Loucy (cell line): Measurements from ENCODE around the gene MCTP2.

Source experiments
- H2AFZ ChIP-seq: fragments of 200-600 bp; sonication (generic); 2 replicates; pipeline ENCODE4 v1.6.0; 2016; ENCODE audit warnings: antibody characterized with exemption, mild to moderate bottlenecking, low read length, moderate library complexity
- H3F3A ChIP-seq: fragments of 200-600 bp; 2 replicates; pipeline ENCODE4 v1.6.0; 2016; ENCODE audit warnings: antibody characterized with exemption, low read depth, mild to moderate bottlenecking
- H3K27me3 ChIP-seq: fragments of 200-600 bp; sonication (generic); 2 replicates; pipeline ENCODE4 v1.6.1; 2014; ENCODE audit warnings: low read length, mild to moderate bottlenecking; ENCODE audit not compliant: insufficient read depth, poor library complexity, severe bottlenecking
- H3K36me3 ChIP-seq: fragments of 200-600 bp; sonication (generic); 2 replicates; pipeline ENCODE4 v1.6.1; 2016; ENCODE audit warnings: low read length; ENCODE audit not compliant: insufficient read depth
- H3K4me1 ChIP-seq: fragments of 200-600 bp; sonication (generic); 2 replicates; pipeline ENCODE4 v1.5.1; 2014; ENCODE audit warnings: low read length, mild to moderate bottlenecking; ENCODE audit not compliant: insufficient read depth, poor library complexity, severe bottlenecking
- H3K4me2 ChIP-seq: fragments of 200-600 bp; sonication (generic); 2 replicates; pipeline ENCODE4 v1.6.0; 2014; ENCODE audit warnings: antibody characterized with exemption, low read length, low read depth, mild to moderate bottlenecking; ENCODE audit not compliant: poor library complexity, severe bottlenecking
- H3K4me3 ChIP-seq: fragments of 200-600 bp; sonication (generic); 2 replicates; pipeline ENCODE4 v1.5.1; 2014; ENCODE audit warnings: low read length, mild to moderate bottlenecking, mixed read lengths; ENCODE audit not compliant: poor library complexity, severe bottlenecking
- H3K79me2 ChIP-seq: fragments of 200-600 bp; sonication (generic); 2 replicates; pipeline ENCODE4 v1.6.1; 2014; ENCODE audit warnings: low read length; ENCODE audit not compliant: insufficient read depth
- H3K9ac ChIP-seq: fragments of 200-600 bp; sonication (generic); 2 replicates; pipeline ENCODE4 v1.6.0; 2014; ENCODE audit warnings: mild to moderate bottlenecking, low read depth, low read length, moderate library complexity; ENCODE audit not compliant: poor library complexity, severe bottlenecking
- H3K9me2 ChIP-seq: fragments of 200-600 bp; sonication (generic); replicated peaks from 2 replicates; pipeline ENCODE4 v1.6.1; 2016; ENCODE audit warnings: low read depth, low read length, mixed read lengths
- H3K9me3 ChIP-seq: fragments of 200-600 bp; sonication (generic); 2 replicates; pipeline ENCODE4 v1.6.1; 2014; ENCODE audit warnings: mild to moderate bottlenecking, antibody characterized with exemption, low read length, low read depth; ENCODE audit not compliant: insufficient read depth
- H4K20me1 ChIP-seq: fragments of 200-600 bp; sonication (generic); 2 replicates; pipeline ENCODE4 v1.6.0; 2014; ENCODE audit warnings: antibody characterized with exemption, low read length, mild to moderate bottlenecking; ENCODE audit not compliant: insufficient read depth, poor library complexity, severe bottlenecking
- EZH2phosphoT487 ChIP-seq: fragments of 200-600 bp; IDR thresholded peaks from 2 replicates; pipeline ENCODE4 v1.6.1; 2018; ENCODE audit warnings: antibody characterized with exemption, mild to moderate bottlenecking, moderate library complexity, borderline replicate concordance
- TF ChIP-seq, protein P1 (sequence below): fragments of 200-600 bp; sonication (generic); conservative IDR thresholded peaks from 2 replicates; pipeline ENCODE4 v1.5.1; 2014; ENCODE audit warnings: mild to moderate bottlenecking, antibody characterized with exemption, low read length

The MCTP2 gene

DNA sequence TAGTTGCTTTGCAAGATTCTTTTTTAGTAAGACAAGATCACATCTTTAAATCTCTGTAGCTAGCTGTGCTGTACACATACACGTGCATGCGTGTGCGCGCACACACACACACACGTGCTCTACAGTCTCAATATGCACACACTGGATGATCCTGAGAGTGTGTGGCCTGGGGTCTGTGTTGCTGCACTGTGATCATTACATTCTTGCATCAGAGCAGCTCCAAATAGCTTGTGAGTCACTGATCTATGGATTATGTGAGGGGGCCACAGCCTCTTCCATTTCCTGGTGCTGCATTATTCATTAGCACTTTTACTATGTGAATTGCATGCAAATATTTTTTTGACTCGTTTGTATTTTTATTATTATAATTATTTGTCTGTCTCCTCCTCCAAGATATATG is 34.6 kb downstream of the MCTP2 start:
- Histone ChIP-seq H3K9me3 (no peaks in the 10 kb centered on the region), H4K20me1 (peaks cover 3% of the 10 kb centered on the region), H3K36me3 (no peaks in the 10 kb centered on the region), H3K4me2 (peak overlapping the region; percentile 28), H2AFZ (no peak overlapping the region), H3K9ac (no peak overlapping the region), H3K4me1 (peaks cover 68% of the 10 kb centered on the region), H3K4me3 (no peak overlapping the region), H3F3A (no peaks in the 10 kb centered on the region), H3K27me3 (no peaks in the 10 kb centered on the region), H3K79me2 (peaks cover 99% of the 10 kb centered on the region), H3K9me2 (no peaks in the 10 kb centered on the region)
- no peak for TF ChIP-seq EZH2phosphoT487
- TF ChIP-seq, protein P1, sequence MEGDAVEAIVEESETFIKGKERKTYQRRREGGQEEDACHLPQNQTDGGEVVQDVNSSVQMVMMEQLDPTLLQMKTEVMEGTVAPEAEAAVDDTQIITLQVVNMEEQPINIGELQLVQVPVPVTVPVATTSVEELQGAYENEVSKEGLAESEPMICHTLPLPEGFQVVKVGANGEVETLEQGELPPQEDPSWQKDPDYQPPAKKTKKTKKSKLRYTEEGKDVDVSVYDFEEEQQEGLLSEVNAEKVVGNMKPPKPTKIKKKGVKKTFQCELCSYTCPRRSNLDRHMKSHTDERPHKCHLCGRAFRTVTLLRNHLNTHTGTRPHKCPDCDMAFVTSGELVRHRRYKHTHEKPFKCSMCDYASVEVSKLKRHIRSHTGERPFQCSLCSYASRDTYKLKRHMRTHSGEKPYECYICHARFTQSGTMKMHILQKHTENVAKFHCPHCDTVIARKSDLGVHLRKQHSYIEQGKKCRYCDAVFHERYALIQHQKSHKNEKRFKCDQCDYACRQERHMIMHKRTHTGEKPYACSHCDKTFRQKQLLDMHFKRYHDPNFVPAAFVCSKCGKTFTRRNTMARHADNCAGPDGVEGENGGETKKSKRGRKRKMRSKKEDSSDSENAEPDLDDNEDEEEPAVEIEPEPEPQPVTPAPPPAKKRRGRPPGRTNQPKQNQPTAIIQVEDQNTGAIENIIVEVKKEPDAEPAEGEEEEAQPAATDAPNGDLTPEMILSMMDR: no peak

GRCh38 chr15:94266789-94267188 is 35.4 kb downstream of the MCTP2 start:
- Histone ChIP-seq H3K36me3 (no peaks in the 10 kb centered on the region), H3K9me3 (no peaks in the 10 kb centered on the region), H3K4me3 (no peak overlapping the region), H3K4me2 (peak overlapping the region; percentile 28), H4K20me1 (peaks cover 3% of the 10 kb centered on the region), H3K27me3 (no peaks in the 10 kb centered on the region), H3K9me2 (no peaks in the 10 kb centered on the region), H3K9ac (no peak overlapping the region), H3K79me2 (peaks cover 99% of the 10 kb centered on the region), H3K4me1 (peaks cover 69% of the 10 kb centered on the region), H2AFZ (no peak overlapping the region), H3F3A (no peaks in the 10 kb centered on the region; the same call in 1 of the 2 replicates)
- no peak for TF ChIP-seq EZH2phosphoT487
- TF ChIP-seq, protein P1: no peak

GRCh38 chr15:94269954-94270353 is 38.6 kb downstream of the MCTP2 start:
- Histone ChIP-seq H3K4me2 (peak overlapping the region; percentile 80), H3K79me2 (peaks cover 88% of the 10 kb centered on the region), H3K9ac (peak overlapping the region; percentile 71), H3F3A (peaks cover 15% of the 10 kb centered on the region), H3K9me3 (no peaks in the 10 kb centered on the region), H3K4me3 (no peak overlapping the region), H3K4me1 (peaks cover 80% of the 10 kb centered on the region), H2AFZ (no peak overlapping the region), H3K9me2 (no peaks in the 10 kb centered on the region), H4K20me1 (no peaks in the 10 kb centered on the region), H3K27me3 (no peaks in the 10 kb centered on the region), H3K36me3 (no peaks in the 10 kb centered on the region)
- no peak for TF ChIP-seq EZH2phosphoT487
- TF ChIP-seq, protein P1: no peak
